ENCODE results near the gene SGO2. TPM values are rescaled to one million over a fixed set of nuclear protein-coding genes. Genes with fewer than 3 reads are reported as not detected.

Gene SGO2
- total RNA-seq, 1 experiment from 2014 or later, result 14.2 TPM

DNA sequence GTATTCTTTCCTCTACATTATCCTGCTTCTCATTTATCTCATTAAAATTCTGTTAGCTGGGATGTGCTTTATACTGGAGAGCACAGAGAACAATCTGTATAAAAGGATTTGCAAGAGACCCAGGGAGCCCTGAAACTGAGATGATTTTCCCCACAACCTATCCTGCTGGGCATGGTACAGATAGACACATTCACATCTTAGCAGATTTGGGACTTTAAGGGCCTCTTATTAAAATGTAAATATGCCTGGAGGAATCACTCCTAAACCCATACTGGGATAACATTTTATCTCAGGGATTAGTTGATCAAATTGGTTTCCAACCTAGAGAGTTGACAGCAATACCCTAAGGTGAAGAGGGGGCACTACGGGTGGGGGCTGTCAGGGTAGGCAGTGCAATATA is 105.3 kb downstream of the SGO2 start:
- H3K4me3 Mint-ChIP-seq (ENCODE audit: unreplicated experiment), result no peak overlapping the region
- BruUV-seq (replicated peaks), result no TSS peak
- no peaks in the 10 kb centered on the region for H3K27me3 Mint-ChIP-seq (ENCODE audit: insufficient read depth, unreplicated experiment)
- H3K36me3 Mint-ChIP-seq (ENCODE audit: insufficient read depth, unreplicated experiment), result peaks cover 29% of the 10 kb centered on the region
- POLR2A ChIA-PET, result interaction anchor here (1.3 kb wide), 1 partner anchor 14 kb away, joined by 3 read pairs; no protein-coding TSS in a partner anchor
- intact Hi-C loops (cut with micrococcal nuclease), result no loop called here
- TF ChIP-seq, protein P1, sequence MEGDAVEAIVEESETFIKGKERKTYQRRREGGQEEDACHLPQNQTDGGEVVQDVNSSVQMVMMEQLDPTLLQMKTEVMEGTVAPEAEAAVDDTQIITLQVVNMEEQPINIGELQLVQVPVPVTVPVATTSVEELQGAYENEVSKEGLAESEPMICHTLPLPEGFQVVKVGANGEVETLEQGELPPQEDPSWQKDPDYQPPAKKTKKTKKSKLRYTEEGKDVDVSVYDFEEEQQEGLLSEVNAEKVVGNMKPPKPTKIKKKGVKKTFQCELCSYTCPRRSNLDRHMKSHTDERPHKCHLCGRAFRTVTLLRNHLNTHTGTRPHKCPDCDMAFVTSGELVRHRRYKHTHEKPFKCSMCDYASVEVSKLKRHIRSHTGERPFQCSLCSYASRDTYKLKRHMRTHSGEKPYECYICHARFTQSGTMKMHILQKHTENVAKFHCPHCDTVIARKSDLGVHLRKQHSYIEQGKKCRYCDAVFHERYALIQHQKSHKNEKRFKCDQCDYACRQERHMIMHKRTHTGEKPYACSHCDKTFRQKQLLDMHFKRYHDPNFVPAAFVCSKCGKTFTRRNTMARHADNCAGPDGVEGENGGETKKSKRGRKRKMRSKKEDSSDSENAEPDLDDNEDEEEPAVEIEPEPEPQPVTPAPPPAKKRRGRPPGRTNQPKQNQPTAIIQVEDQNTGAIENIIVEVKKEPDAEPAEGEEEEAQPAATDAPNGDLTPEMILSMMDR (IDR thresholded peaks at IDR 0.05; ENCODE audit: unreplicated experiment), result no peak
- DNase-seq (ENCODE audit: unreplicated experiment), result no peak
- H3K9me3 Mint-ChIP-seq (ENCODE audit: unreplicated experiment), result no peaks in the 10 kb centered on the region
- CTCF ChIA-PET, result no interaction called here
- no peak overlapping the region for H3K27ac Mint-ChIP-seq (ENCODE audit: low read depth, unreplicated experiment)
- H3K4me1 Mint-ChIP-seq (ENCODE audit: insufficient read depth, unreplicated experiment), result peaks cover 29% of the 10 kb centered on the region

Other genes starting within 250 kb of the SGO2 start
- gene SPATS2L, start 219.5 kb upstream of the SGO2 start, total RNA-seq (2022), result 67.5 and 68.3 TPM in 2 replicates
- 13.3 and 13.5 TPM in 2 replicates for gene KCTD18, start 16.1 kb upstream of the SGO2 start, total RNA-seq (2022)
- gene AOX1, start 59.8 kb downstream of the SGO2 start, total RNA-seq (2022), result 54.0 and 76.6 TPM in 2 replicates